Smooth muscle cell of the brain vasculature (primary cell): ENCODE data around the gene LRRC42.
"Not testable (repeated sequence)": the region's sequence is repeated elsewhere in the genome, so short reads cannot be mapped to it uniquely, and the experiment has no call there.

ENCODE experiments used
- DNase-seq: peaks from one replicate; pipeline ENCODE4 v3.0.0-alpha.2; 2012; ENCODE audit warnings: low read depth, low spot score

The LRRC42 gene

GRCh38 chr1:53967409-53968124 is 21.4 kb downstream of the LRRC42 start:
- DNase-seq = no peak

GRCh38 chr1:53968125-53968513 is 22.0 kb downstream of the LRRC42 start:
- DNase-seq = no peak

- DNase-seq = not testable (repeated sequence)
These were observed 23.2 kb downstream of the LRRC42 start for GRCh38 chr1:53969323-53969722.

- DNase-seq = peak; percentile 18
These were observed 25.6 kb downstream of the LRRC42 start for GRCh38 chr1:53971718-53972117.

GRCh38 chr1:53975861-53976260 is 29.7 kb downstream of the LRRC42 start:
- DNase-seq = no peak

GRCh38 chr1:53979712-53980450 is 33.7 kb downstream of the LRRC42 start:
- DNase-seq = no peak

- DNase-seq = no peak
These were observed 35.1 kb downstream of the LRRC42 start for GRCh38 chr1:53981220-53981619.

GRCh38 chr1:53982034-53982762 is 36.0 kb downstream of the LRRC42 start:
- DNase-seq = no peak

GRCh38 chr1:53982763-53983104 is 36.6 kb downstream of the LRRC42 start:
- DNase-seq = no peak

GRCh38 chr1:53984726-53985125 is 38.6 kb downstream of the LRRC42 start:
- no peak for DNase-seq

GRCh38 chr1:53986458-53986857 is 40.3 kb downstream of the LRRC42 start:
- no peak for DNase-seq

GRCh38 chr1:53987880-53988279 is 41.7 kb downstream of the LRRC42 start:
- no peak for DNase-seq

GRCh38 chr1:53992085-53992874 is 46.1 kb downstream of the LRRC42 start:
- no peak for DNase-seq

- DNase-seq = not testable (repeated sequence)
These were observed 48.4 kb downstream of the LRRC42 start for GRCh38 chr1:53994516-53994915.

- no peak for DNase-seq
These were observed 49.5 kb downstream of the LRRC42 start for GRCh38 chr1:53995683-53996082.

- no peak for DNase-seq
These were observed 52.1 kb downstream of the LRRC42 start for GRCh38 chr1:53998223-53998622.

GRCh38 chr1:53999920-54000319 is 53.8 kb downstream of the LRRC42 start:
- no peak for DNase-seq

GRCh38 chr1:54001591-54001990 is 55.4 kb downstream of the LRRC42 start:
- no peak for DNase-seq

GRCh38 chr1:54002544-54003248 is 56.5 kb downstream of the LRRC42 start:
- DNase-seq = no peak

GRCh38 chr1:54003249-54003646 is 57.1 kb downstream of the LRRC42 start:
- no peak for DNase-seq
